ENCODE data around the gene XRCC6.

XRCC6 gene

GRCh38 chr22:41688365-41689211, 67.5 kb downstream of the XRCC6 start, which contains the start of gene SNU13:
SNU13 (minus strand) TSS chr22:41688867; CDS start chr22:41688796, 71 bp downstream.
- DNase-seq, result peak; percentile 91 to 93

- no peak for DNase-seq
These were observed 69.4 kb downstream of the XRCC6 start for GRCh38 chr22:41690476-41690875.

- DNase-seq, result no peak
These were observed 74.1 kb downstream of the XRCC6 start for GRCh38 chr22:41695211-41695610.

- no peak for DNase-seq
These were observed 75.6 kb downstream of the XRCC6 start for GRCh38 chr22:41696703-41697102.

GRCh38 chr22:41697126-41697775, 76.2 kb downstream of the XRCC6 start:
- DNase-seq, result peak; percentile 84 to 88

- DNase-seq, result peak; percentile 92 to 93
These were observed 78.4 kb downstream of the XRCC6 start, which contains the start of gene MEI1 for GRCh38 chr22:41699264-41700107. MEI1 (plus strand) TSS chr22:41699503; CDS start chr22:41699539, 36 bp downstream.

- DNase-seq, result no peak
These were observed 78.9 kb downstream of the XRCC6 start for GRCh38 chr22:41700108-41700364.

- DNase-seq, result no peak
These were observed 81.7 kb downstream of the XRCC6 start for GRCh38 chr22:41702763-41703162.

GRCh38 chr22:41709341-41709740, 88.2 kb downstream of the XRCC6 start:
- no peak for DNase-seq

GRCh38 chr22:41713004-41713403, 91.9 kb downstream of the XRCC6 start:
- DNase-seq, result no peak
